PC-3 (cell line): ENCODE data around the gene RPRD1A.

ENCODE experiments used
- CTCF ChIP-seq: fragments of 300-600 bp; sonication (generic); conservative IDR thresholded peaks from 2 replicates; pipeline ENCODE4 v1.5.1; 2017; ENCODE audit warnings: antibody characterized with exemption, low read depth, mild to moderate bottlenecking, low read length
- EZH2 ChIP-seq: fragments of 300-600 bp; sonication (generic); IDR thresholded peaks from one replicate; pipeline ENCODE4 v1.6.1; 2017; ENCODE audit warnings: antibody characterized with exemption, mild to moderate bottlenecking, low read length; ENCODE audit not compliant: unreplicated experiment
- EZH2phosphoT487 ChIP-seq: fragments of 300-600 bp; sonication (generic); IDR thresholded peaks from 2 replicates; pipeline ENCODE4 v1.6.1; 2018; ENCODE audit warnings: mild to moderate bottlenecking, antibody characterized with exemption, low read length, borderline replicate concordance

DNA sequence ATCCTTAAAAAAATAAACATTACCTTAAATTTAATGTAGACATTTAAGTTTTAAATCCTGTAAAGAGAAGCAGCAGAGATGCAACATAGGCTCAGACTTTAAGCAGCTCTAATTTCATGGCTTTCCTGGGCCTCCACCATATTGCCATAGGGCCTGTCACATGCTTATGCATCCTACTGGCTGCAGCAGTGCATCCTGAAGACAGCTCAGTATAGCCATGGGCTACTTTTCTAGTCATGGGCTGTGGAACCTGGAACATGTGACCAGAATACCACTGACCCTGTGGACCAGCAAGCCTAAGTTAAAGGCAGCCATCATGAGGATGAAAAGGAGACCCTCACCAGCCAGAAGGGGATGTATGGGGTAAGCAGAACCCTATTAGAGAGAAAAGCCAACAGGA, 84.2 kb downstream of the RPRD1A start:
- TF ChIP-seq CTCF (no peak), EZH2 (no peak), EZH2phosphoT487 (no peak)
